K562 (cell line): Measurements from ENCODE around the gene EML5. TPM values are rescaled to one million over a fixed set of nuclear protein-coding genes. Genes with fewer than 3 reads are reported as not detected.

Source experiments
- ATAC-seq: fragments of 200-7000 bp; cut with Tn5 transposase; 3 replicates; pipeline ENCODE4 v1.9.1; 2020; ENCODE audit warnings: moderate library complexity
- BruUV-seq: library from RNA; stranded (reverse); fragments of 400-500 nt; replicated peaks from 2 replicates; lab custom pipeline; 2021; lab: Mats Ljungman, UMichigan
- CTCF ChIA-PET: fragments of 300-600 bp; formaldehyde crosslinking; extraction: SDS; loops from one replicate; lab custom pipeline; 2021; ENCODE audit warnings: low intra/inter-chr PET ratio; lab: Yijun Ruan, JAX
- POLR2A ChIA-PET: fragments of 300-600, 350-650 bp; sonication (Branson Sonifier 250); formaldehyde crosslinking; extraction: SDS; loops from one replicate; lab custom pipeline; 2021; ENCODE audit warnings: antibody characterized with exemption, inconsistent platforms; lab: Yijun Ruan, JAX
- DNase-seq, 4 experiments: peaks; one replicate each; pipeline versions ENCODE4 v3.0.0 to v3.0.0-alpha.2; 2011 to 2018; ENCODE audit warnings: low spot score in 3 of 4, mixed read lengths in 3 of 4; ENCODE audit errors: extremely low read depth in 1 of 4
- FAIRE-seq: peaks from 2 replicates; lab custom pipeline; 2011; peaks lifted over from hg19 to GRCh38; lab: Jason Lieb, UNC
- H2AFZ ChIP-seq: 2 replicates; pipeline ENCODE4 v1.6.0; 2011; ENCODE audit warnings: low read depth, low read length, control low read depth, inconsistent platforms
- H3K27ac ChIP-seq: fragments of 200-600 bp; 3 replicates; pipeline ENCODE4 v1.8.0; 2011; ENCODE audit warnings: low read depth, mild to moderate bottlenecking, control low read depth, inconsistent platforms, low read length, moderate library complexity, mixed read lengths; ENCODE audit errors: extremely low read depth
- H3K27me3 ChIP-seq, 2 experiments: fragments of 300-600 bp in 1 of 2; 2 replicates in 1 of 2; 3 replicates in 1 of 2; pipeline versions ENCODE4 v1.6.0 to v1.8.0; 2011; ENCODE audit warnings: inconsistent platforms in 2 of 2, low read length in 2 of 2, mild to moderate bottlenecking in 1 of 2, mixed read lengths in 1 of 2, moderate library complexity in 1 of 2; ENCODE audit not compliant: control insufficient read depth in 2 of 2, insufficient read depth in 2 of 2
- H3K36me3 ChIP-seq: fragments of 300-600 bp; 3 replicates; pipeline ENCODE4 v1.8.0; 2011; ENCODE audit warnings: mild to moderate bottlenecking, low read length, inconsistent platforms; ENCODE audit not compliant: control insufficient read depth, insufficient read depth
- H3K4me1 ChIP-seq, 2 experiments: fragments of 200-600 bp in 1 of 2; replicated peaks in 1 of 2; 2 replicates in 1 of 2; 3 replicates in 1 of 2; pipeline versions ENCODE4 v1.5.1 to v1.8.0; 2011; ENCODE audit warnings: inconsistent platforms in 2 of 2, low read length in 2 of 2, mild to moderate bottlenecking in 1 of 2, mixed read lengths in 1 of 2, moderate library complexity in 1 of 2; ENCODE audit not compliant: control insufficient read depth in 2 of 2, insufficient read depth in 2 of 2
- H3K4me2 ChIP-seq: 2 replicates; pipeline ENCODE4 v1.6.1; 2011; ENCODE audit warnings: low read length, control low read depth, inconsistent platforms, mixed read lengths; ENCODE audit not compliant: insufficient read depth
- H3K4me3 ChIP-seq: fragments of 200-600 bp; sonication (generic), shearing (Covaris generic); 2 replicates; pipeline ENCODE4 v1.5.1; 2016; ENCODE audit warnings: control low read depth, inconsistent platforms
- H3K79me2 ChIP-seq: fragments of 200-600 bp; 3 replicates; pipeline ENCODE4 v1.8.0; 2011; ENCODE audit warnings: low read length, inconsistent platforms; ENCODE audit not compliant: control insufficient read depth, insufficient read depth
- H3K9ac ChIP-seq, 2 experiments: 2 replicates each; pipeline versions ENCODE4 v1.6.0 to v1.6.1; 2011; ENCODE audit warnings: low read depth in 2 of 2, low read length in 2 of 2, control low read depth in 1 of 2, inconsistent platforms in 1 of 2, mild to moderate bottlenecking in 1 of 2, mixed read lengths in 1 of 2; ENCODE audit not compliant: insufficient read depth in 1 of 2
- H3K9me1 ChIP-seq: one replicate; pipeline ENCODE4 v1.6.0; 2011; ENCODE audit warnings: inconsistent platforms, mild to moderate bottlenecking, low read length, moderate library complexity; ENCODE audit not compliant: control insufficient read depth, insufficient read depth
- H3K9me3 ChIP-seq: replicated peaks from 2 replicates; pipeline ENCODE4 v1.5.1; 2011; ENCODE audit warnings: low read depth, low read length, inconsistent platforms; ENCODE audit not compliant: control insufficient read depth, insufficient read depth
- H4K20me1 ChIP-seq: replicated peaks from 2 replicates; pipeline ENCODE4 v1.6.1; 2011; ENCODE audit warnings: low read length, inconsistent platforms, mixed read lengths; ENCODE audit not compliant: control insufficient read depth, insufficient read depth
- ATF1 ChIP-seq, 2 experiments: fragments of 450-650 bp in 1 of 2; IDR thresholded peaks; 2 replicates each; pipeline ENCODE4 v1.6.1; 2016; ENCODE audit warnings: missing compliant biosample characterization in 1 of 2, missing genetic modification characterization in 1 of 2
- RBM34 ChIP-seq: fragments of 200-400 bp; formaldehyde crosslinking; IDR thresholded peaks from 2 replicates; pipeline ENCODE4 v1.6.1; 2018; ENCODE audit warnings: low read length, borderline replicate concordance; ENCODE audit not compliant: insufficient read depth
- TCF7L2 ChIP-seq: fragments of 150-350 bp; IDR thresholded peaks from 2 replicates; pipeline ENCODE4 v1.6.1; 2016; ENCODE audit warnings: low read depth, mild to moderate bottlenecking, low read length, moderate library complexity
- ZBTB40 ChIP-seq, 2 experiments: fragments of 450-650 bp in 1 of 2; sonication (generic) in 1 of 2; formaldehyde crosslinking in 1 of 2; IDR thresholded peaks; 2 replicates each; pipeline versions ENCODE4 v1.7.1 to v1.9.0; 2016 to 2022; ENCODE audit warnings: inconsistent platforms in 1 of 2, mild to moderate bottlenecking in 1 of 2, missing genetic modification reagents in 1 of 2
- ZNF668 ChIP-seq: fragments of 250-450 bp; sonication (Bioruptor Pico); IDR thresholded peaks from 2 replicates; pipeline ENCODE4 v1.8.0; 2022; ENCODE audit warnings: mild to moderate bottlenecking, inconsistent platforms
- WGBS: fragments of 100-300 bp; shearing (Covaris generic); methylation state at CpG from one replicate; pipeline ENCODE4 v1.1.6; 2016; ENCODE audit warnings: low coverage, mixed read lengths; ENCODE audit not compliant: insufficient coverage; ENCODE audit errors: missing lambda C conversion rate; 5-methylcytosine and 5-hydroxymethylcytosine counted together
- in situ Hi-C: fragments of 300-500 bp; cut with MboI; formaldehyde crosslinking; loops from 4 replicates; pipeline ENCODE4 v1.15.0; 2018; ENCODE audit warnings: inconsistent platforms, mixed read lengths
- intact Hi-C: fragments of 100-400 bp; cut with micrococcal nuclease; formaldehyde crosslinking; loops from 2 replicates; pipeline ENCODE4 v1.14.2; 2022
- polyA plus RNA-seq, 8 experiments: library from polyadenylated mRNA; depleted of rRNA in 4 of 8; stranded (reverse) in 5 of 8; unstranded in 3 of 8; fragments of >200 nt; fragmentation: Nextera tagmentation in 2 of 8; fragmentation: Illumina TruSeq in 1 of 8; extraction: Ambion mirVana in 2 of 8; extraction: Trizol in 1 of 8; gene quantifications; 2 replicates each; pipeline versions ENCODE4 v1.2.1 to v1.2.3, GENCODE V29; 2011 to 2014; ENCODE audit warnings: inconsistent platforms in 1 of 8, missing spikeins in 1 of 8
- total RNA-seq, 7 experiments: library from RNA; depleted of rRNA in 6 of 7; stranded (reverse); fragments of >200 nt in 6 of 7; fragmentation: Illumina TruSeq in 2 of 7; extraction: Trizol in 2 of 7; gene quantifications; 2 replicates each; pipeline versions ENCODE4 v1.2.1 to v1.2.3, GENCODE V29; 2011 to 2021; ENCODE audit warnings: low replicate concordance in 1 of 7

EML5 gene
- total and polyA plus RNA-seq, 9 of the 15 experiments (the other 6 are each of a cell fraction or from before 2014, with no cell fraction given) = 0.06 to 0.34 (median 0.22) TPM

- in situ Hi-C loops = no loop called here
- Histone ChIP-seq H3K27me3 (no peaks in the 10 kb centered on the region), H3K4me3 (no peak overlapping the region), H3K79me2 (no peaks in the 10 kb centered on the region), H3K9ac (no peak overlapping the region), H3K9me1 (no peaks in the 10 kb centered on the region), H4K20me1 (no peaks in the 10 kb centered on the region), H3K4me1 (no peaks in the 10 kb centered on the region), H3K4me2 (no peak overlapping the region), H3K9me3 (no peaks in the 10 kb centered on the region), H3K36me3 (peaks cover 53% of the 10 kb centered on the region), H2AFZ (no peak overlapping the region), H3K27ac (no peak overlapping the region)
- ChIA-PET CTCF (no interaction called here), POLR2A (interaction anchor here (0.7 to 0.8 kb wide), 2 partner anchors 8 to 26 kb away, joined by 3 to 4 read pairs; no protein-coding TSS in a partner anchor)
- DNase-seq (no peak), FAIRE-seq (no peak), ATAC-seq (no peak)
- no TSS peak for BruUV-seq
- WGBS = 80% methylated on average over 1 of the region's 4 CpGs
- intact Hi-C loops = no loop called here
- TF ChIP-seq ZNF668 (no peak), TCF7L2 (no peak), RBM34 (no peak), ATF1 (CRISPR knock-in tag; IDR thresholded peaks at IDR 0.05) (no peak), ATF1 (tag; IDR thresholded peaks at IDR 0.05) (no peak), ZBTB40 (IDR thresholded peaks at IDR 0.05) (no peak), ZBTB40 (CRISPR knock-in tag; IDR thresholded peaks at IDR 0.05) (no peak)
Measured at GRCh38 chr14:88590173-88590572, 202.6 kb downstream of the EML5 start.
